Erythroblast (primary cell): ENCODE results near the gene CXCL13.

ENCODE experiments used
- GATA1 ChIP-seq: IDR thresholded peaks from 2 replicates; pipeline ENCODE4 v1.6.1; 2011; ENCODE audit warnings: low read depth, mild to moderate bottlenecking, control low read depth, low read length, moderate library complexity
- POLR2A ChIP-seq: IDR thresholded peaks from 2 replicates; pipeline ENCODE4 v1.6.1; 2011; ENCODE audit warnings: mild to moderate bottlenecking, low read length

DNA sequence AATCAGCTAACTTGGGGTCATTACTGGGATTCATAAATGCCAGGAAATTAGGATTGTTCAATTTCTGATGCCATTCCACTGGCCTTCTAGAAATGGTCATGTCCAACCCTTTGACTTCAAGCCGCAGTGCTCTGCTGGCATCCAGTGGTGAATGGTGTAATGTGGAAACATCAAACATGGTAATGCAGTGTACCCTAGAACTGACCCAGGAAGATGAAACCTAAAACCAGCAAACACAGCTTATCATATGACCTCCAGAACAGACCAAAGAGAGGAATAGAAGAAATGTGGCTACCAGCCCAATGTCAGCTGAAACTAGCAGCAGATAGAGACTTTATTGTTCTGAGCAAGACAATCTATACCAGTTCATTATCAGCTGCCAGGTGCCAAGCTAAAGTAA, 13.8 kb downstream of the CXCL13 start:
- TF ChIP-seq POLR2A (no peak), GATA1 (no peak)
